GM19023 (cell line): ENCODE data around the gene EIF2D.
"Not testable (repeated sequence)": the region's sequence is repeated elsewhere in the genome, so short reads cannot be mapped to it uniquely, and the experiment has no call there.

Experiments
- ATAC-seq: cut with Tn5 transposase; IDR thresholded peaks from one replicate; pipeline ENCODE4 v1.9.1; 2021; ENCODE audit warnings: mild to moderate bottlenecking, moderate library complexity; ENCODE audit not compliant: unreplicated experiment

Gene EIF2D, protein sequence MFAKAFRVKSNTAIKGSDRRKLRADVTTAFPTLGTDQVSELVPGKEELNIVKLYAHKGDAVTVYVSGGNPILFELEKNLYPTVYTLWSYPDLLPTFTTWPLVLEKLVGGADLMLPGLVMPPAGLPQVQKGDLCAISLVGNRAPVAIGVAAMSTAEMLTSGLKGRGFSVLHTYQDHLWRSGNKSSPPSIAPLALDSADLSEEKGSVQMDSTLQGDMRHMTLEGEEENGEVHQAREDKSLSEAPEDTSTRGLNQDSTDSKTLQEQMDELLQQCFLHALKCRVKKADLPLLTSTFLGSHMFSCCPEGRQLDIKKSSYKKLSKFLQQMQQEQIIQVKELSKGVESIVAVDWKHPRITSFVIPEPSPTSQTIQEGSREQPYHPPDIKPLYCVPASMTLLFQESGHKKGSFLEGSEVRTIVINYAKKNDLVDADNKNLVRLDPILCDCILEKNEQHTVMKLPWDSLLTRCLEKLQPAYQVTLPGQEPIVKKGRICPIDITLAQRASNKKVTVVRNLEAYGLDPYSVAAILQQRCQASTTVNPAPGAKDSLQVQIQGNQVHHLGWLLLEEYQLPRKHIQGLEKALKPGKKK

DNA sequence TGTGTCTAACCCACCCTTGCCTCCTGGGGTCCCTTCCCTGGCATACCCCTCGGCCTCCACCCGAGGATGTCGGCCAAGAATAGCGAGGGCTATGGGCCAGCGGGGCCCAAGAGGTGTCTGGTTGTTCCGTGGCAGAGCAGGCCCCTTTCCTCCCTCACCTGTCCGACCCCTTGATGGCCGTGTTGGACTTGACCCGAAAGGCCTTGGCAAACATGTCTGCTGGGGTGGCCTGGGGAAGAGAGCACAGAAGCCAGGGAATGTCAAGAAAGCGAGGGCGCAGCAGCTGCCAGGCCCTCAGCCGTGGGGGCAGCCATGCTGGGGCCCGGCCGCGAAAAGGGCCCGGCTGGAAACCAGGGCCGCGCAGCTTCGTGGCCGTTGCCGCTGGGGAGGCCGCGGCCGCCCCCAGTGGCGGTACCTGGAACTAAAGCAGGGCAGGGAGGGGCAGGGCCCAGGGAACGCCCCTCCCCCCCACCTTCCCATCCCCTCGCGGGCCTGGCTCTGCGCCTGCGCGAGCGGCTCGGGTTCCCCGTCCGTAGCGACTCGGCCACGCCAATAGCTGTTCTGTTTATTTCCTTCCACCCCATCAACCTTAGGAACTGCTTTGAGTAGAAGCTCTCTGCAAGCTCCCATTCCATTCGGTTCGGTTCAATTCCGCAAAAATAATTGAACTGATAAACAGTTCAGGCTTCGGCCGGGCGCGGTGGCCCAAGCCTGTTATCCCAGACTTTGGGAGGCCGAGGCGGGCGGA is at the start of gene EIF2D:
EIF2D (minus strand) TSS at position 337 of the 748 bp plus-strand sequence; CDS start at position 214, 123 bp downstream.
- peak; percentile 89 for ATAC-seq

DNA sequence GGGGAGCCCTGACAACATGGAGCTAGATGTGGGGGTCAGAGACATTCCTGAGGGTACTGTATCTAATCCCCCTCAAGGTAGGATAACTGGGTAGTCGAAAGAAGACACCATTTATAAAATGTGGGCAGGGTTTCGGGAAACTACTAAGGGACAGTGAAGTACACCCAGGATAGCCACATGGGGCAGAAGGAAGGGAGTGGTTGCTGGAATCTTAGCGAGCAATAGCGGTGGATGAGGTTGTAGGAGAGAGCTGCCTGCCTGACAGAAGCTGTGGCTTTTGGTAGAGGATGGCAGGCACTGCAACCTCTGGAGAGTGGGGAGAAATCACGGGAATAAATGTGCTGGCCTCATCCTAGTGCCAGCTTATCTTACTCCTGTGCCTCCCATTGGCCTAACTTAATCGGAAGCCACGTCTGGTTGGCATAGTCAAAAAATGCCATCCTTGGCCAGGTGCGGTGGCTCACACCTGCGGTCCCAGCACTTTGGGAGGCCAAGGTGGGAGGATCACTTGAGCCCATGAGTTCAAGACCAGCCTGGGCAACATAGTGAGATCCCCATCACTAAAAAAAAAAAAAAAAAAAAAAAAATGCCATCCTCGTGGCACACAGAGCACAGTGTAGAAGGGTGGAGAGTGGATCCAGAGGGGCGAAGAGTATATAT is 49.0 kb upstream of the EIF2D start:
- ATAC-seq = no peak

GRCh38 chr1:206660136-206660535 is 47.9 kb upstream of the EIF2D start:
- no peak for ATAC-seq

- no peak for ATAC-seq
These were observed 46.7 kb upstream of the EIF2D start for GRCh38 chr1:206658981-206659273.

DNA sequence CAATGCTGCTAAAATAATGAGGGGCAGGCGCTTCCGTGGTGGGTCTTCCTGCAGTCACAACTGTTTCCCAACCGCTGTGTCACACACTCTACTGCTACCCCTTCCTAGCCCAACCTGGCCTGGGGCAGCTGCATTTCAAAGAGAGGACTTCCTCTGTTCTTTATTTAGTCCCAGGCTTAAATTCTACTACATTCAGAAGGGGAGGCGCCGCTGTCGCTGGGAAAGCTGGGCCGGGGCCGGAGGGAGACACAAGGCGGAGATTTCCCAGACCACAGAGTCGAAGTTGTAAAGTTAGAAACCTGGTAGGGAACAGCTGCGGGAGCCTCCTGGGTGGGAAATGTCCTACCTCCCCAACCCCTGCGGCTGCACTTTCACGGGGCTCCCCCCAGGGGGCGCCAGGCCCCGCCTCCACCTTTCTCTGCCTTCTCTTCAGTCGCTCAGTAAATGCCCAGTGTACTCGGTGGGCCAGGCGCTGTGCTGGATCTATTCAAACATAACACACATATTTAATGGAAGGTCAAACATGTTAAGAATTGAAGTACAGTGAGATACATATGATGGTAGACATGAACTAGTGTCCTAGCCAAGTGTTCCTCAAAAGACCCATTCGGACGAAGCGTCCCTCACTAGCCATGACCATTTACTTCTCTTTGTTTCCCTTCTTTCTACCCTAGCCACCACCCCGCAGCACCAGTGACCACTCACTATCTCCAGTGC is 46.2 kb upstream of the EIF2D start:
- ATAC-seq = no peak

GRCh38 chr1:206657751-206658150 is 45.5 kb upstream of the EIF2D start:
- ATAC-seq = no peak

- ATAC-seq = no peak
These were observed 44.7 kb upstream of the EIF2D start for GRCh38 chr1:206656936-206657335.

- ATAC-seq = no peak
These were observed 43.2 kb upstream of the EIF2D start for GRCh38 chr1:206655471-206655882.

DNA sequence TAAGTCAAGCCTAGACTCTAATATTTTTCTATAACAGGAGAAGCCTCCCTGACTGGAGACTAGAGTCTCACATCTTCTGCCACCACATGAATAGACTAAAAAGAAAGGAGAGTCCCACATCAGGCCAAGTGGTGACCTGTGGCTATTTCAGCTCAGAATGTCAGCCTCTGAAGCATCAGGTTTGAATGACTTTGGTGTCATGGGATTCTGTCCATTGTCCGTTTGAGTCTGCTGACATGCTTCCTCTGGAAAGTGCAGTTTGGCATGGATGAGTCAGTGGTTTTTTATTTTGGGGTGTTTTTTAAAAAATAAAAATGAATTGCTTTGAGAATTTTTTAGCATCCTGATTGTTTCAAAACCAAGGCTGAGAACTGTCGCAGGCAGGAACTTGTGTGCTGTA is 42.6 kb upstream of the EIF2D start:
- no peak for ATAC-seq

DNA sequence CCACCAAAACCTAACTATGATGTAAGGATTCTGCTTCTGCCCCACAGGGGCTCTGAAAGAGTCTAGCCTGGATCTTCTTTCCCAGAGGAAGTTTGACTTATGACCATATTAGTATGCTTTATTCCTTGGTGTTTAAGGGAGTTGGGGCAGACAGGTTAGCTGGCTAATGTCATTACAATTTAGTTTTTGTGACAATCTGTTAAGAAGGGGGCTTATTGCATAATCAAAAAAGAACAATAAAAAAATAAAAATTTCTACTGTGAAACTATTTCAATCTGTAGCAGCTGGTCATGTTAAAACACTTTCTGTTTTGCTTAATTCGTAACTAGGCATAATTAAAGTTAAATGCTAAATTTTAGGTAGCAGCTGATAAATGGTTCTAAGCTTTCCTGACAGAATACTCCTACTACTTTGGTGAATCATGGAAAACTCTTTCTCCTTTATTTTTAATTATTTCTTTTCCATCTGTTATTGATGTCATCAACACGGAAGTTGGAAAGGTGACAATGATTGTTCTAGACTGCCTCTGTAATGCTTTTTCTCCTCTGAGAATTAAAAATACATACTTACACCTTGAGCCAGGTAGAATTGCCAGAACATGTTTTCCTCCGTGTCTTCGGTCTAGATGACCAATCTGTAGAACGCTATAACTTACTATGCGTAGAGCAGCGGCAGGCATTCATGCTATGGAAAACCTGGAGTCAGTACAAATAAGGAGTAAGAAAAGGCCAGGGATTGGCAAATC is 41.6 kb upstream of the EIF2D start:
- no peak for ATAC-seq

DNA sequence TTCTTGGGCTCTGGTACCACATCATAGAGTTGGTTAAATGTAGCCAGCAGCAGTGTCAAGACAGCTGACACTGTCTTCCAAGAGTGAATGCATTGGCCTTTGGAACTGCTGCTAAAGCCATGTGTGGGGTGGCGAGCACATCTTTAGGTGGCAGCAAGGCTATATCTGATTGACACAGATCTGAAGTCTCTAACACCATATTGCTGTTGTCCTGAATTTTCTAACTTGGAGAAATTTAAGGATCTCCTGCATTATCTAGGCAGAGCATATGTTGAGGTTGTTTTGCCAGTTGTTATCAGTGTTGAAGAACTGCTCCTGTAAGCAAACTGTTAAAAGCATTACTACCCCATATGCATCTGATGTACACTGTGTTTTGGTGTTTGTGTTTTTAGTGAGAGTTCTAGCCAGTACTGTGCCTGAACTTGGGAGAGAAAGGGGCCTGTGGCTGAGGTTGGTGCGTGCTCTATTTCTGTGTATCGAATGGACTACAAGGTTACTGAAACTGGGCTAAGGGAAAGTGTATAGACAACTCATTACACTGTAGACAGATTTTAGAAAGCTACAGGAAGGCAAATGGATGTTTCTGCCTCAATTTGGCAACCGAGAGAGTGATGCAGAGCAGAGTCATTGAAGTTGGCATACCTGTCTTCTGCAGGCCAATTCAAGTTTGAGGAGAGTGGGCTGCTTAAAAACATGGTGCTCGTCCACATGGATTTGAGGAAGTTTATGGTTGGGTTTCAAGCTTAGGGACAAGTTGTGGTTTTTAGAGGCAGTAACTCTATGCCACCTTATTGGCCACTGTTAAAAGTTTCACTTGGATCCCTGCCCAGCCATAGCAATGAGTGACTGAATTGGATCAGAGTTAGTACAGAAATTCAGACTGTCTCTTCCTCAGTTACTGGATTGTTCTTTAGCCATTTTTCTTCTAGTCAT is 40.0 kb upstream of the EIF2D start:
- ATAC-seq = no peak

DNA sequence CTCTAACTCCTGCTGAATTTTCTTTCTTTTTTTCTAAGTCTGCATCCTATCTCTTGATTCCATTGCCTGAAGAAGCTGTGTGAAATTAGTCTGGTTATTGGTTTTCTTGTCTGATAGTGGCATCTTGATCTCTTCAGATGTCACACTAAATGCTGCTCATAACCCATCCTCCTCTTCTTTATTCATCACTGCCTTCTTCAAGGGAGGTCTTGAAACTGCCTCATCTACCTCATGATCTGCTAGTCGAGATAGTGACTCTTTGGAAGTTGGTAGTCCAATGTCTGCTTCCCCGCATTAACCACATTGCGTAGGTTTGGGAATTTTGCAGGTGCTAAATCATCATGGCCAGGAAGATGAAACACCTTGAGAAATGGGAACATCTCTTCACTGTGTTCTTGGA is 38.7 kb upstream of the EIF2D start:
- no peak for ATAC-seq

GRCh38 chr1:206649261-206649921 is 37.1 kb upstream of the EIF2D start:
- ATAC-seq = no peak

- no peak for ATAC-seq
These were observed 35.0 kb upstream of the EIF2D start for GRCh38 chr1:206647224-206647623.

DNA sequence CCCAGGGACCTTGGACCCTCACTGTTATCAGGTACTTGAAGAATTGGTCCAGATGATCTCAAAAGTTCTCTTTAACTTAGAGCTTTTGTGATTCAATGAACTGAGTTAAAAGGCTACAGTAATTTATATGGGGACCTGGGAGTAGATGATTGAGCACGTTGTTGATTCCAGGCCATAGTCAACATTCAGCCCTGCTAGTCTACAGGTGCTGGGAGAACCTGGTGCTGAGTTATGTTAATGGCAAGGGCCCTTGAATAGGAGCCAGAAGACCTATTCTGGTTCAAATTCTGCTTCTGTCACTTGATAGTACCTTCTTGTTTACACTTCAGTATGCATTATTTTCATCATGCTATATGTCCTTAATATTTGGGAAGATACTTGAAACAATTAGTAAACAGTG is 34.2 kb upstream of the EIF2D start:
- ATAC-seq = no peak

DNA sequence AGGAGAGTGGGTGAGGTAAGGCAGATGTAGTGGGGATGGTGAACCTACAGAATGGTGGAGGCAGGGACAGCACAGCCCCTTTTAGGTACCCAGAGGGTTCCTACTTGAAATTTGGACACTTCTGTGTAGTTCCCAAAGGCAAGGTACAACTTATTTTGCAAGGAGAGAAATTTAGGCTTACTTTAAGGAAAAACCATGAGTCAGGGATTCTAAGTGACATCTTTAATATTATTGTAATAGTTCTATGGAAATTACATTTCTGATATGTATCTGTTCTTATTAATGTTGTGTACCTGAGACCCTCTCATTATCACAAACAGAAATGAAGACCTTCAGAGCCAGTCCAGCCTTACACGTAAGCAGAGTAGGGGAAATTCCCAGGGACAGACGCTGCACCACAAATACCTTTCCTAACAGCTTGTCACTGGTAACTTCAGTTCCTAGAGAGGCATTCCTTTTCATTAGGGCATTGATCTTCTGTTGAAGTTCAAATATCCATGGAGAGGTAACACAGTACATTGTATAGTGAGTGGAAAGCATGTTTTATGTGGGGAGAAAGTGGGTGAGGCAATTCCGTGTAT is 30.9 kb upstream of the EIF2D start:
- no peak for ATAC-seq

GRCh38 chr1:206642074-206642473 is 29.8 kb upstream of the EIF2D start:
- not testable (repeated sequence) for ATAC-seq

GRCh38 chr1:206637605-206638004 is 25.3 kb upstream of the EIF2D start:
- ATAC-seq = no peak
